DND-41 (cell line): ENCODE results near the gene APLF.

ENCODE experiments used
- CTCF ChIP-seq: IDR thresholded peaks from 2 replicates; pipeline ENCODE4 v1.5.1; 2012; ENCODE audit warnings: borderline replicate concordance, low read length, moderate library complexity, mild to moderate bottlenecking; ENCODE audit not compliant: poor library complexity, severe bottlenecking; ENCODE audit errors: extremely low read depth
- EZH2 ChIP-seq: IDR thresholded peaks from 3 replicates; pipeline ENCODE4 v1.6.1; 2012; ENCODE audit warnings: borderline replicate concordance, low read depth, mild to moderate bottlenecking, moderate library complexity, low read length, inconsistent platforms; ENCODE audit not compliant: severe bottlenecking

- TF ChIP-seq CTCF: no peak
- TF ChIP-seq EZH2: no peak
Observed at GRCh38 chr2:68483011-68483410, 15.6 kb downstream of the APLF start.
